HG03064 (cell line): ENCODE data around the gene IDH3G.

ENCODE experiments used
- ATAC-seq: cut with Tn5 transposase; IDR thresholded peaks from one replicate; pipeline ENCODE4 v1.9.1; 2021; ENCODE audit warnings: low read depth; ENCODE audit not compliant: unreplicated experiment

The IDH3G gene

GRCh38 chrX:153816831-153817690 is 22.9 kb upstream of the IDH3G start:
- no peak for ATAC-seq

GRCh38 chrX:153814591-153815315 is 20.6 kb upstream of the IDH3G start:
- ATAC-seq, result no peak

- ATAC-seq, result no peak
These were observed 19.0 kb upstream of the IDH3G start for GRCh38 chrX:153813161-153813560.

- ATAC-seq, result no peak
These were observed 18.0 kb upstream of the IDH3G start for GRCh38 chrX:153812220-153812619.

- no peak for ATAC-seq
These were observed 13.8 kb upstream of the IDH3G start for GRCh38 chrX:153807976-153808375.

DNA sequence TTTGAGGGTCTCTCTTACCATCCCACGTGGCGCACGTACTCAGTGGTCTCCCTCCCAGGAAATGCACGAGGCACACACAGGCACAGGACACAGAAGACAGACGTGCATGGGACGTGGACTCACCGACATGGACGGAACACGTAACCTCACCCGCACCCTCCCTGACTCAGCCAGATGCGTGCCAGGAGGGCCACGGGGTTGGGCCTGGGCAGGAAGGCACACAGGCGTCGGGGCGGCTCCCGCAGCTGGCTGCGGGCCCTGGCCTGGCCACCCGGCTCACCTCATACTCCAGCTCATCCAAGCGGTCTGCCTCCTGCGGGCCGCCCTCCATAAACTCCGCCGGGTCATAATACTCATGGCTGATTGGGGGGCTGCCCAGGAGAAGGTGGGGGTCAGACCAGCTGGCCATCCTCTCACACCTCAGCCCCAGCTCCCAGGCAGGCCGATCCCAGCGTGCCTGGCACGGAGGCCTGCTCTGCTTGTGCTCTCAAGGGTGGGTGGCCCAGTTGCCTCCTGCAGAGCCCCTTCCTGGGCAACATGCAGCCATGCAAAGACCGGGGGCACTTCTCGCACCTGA is 12.9 kb upstream of the IDH3G start:
- ATAC-seq, result no peak

DNA sequence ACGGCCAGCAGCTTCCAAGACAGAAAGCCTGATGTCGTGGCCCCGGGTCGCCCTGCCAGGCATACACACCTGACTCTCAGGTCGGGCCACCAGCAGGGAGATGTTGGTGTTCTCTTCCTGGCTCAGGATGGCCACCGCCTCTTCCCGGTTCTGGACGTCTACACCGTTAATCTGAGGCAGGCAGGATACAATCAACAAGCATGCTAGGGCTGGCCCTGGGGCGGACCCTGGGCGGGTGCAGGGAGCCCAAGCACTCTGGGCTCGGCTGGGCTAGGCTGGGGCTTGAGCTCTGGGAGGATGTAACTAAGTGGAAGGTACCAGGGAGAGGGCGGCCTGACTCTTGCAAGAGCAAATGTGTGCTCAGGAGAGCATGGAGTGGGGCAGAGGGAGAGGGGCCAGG is 11.3 kb upstream of the IDH3G start:
- no peak for ATAC-seq

DNA sequence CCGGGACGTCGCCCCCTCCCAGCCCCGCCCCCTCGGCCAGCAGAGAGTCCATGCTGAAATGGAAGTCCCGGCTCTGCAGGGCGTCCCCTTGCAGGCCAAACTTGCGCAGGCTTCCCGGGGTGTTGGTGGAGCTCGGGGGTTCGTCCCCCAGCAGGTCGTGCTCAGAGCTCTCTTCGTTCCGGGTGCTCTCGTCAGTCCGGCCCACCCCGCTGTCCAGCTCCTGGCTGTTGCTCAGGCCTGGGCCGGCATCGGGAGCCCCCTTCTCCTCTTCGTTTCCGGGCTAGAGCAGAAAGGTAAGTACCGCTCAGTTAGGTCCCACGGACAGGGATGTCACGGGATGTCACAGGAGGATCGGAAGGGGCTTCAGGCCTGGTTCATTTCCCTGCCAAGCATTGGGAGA is 10.4 kb upstream of the IDH3G start:
- no peak for ATAC-seq

- no peak for ATAC-seq
These were observed 10.0 kb upstream of the IDH3G start for GRCh38 chrX:153804100-153804595.

DNA sequence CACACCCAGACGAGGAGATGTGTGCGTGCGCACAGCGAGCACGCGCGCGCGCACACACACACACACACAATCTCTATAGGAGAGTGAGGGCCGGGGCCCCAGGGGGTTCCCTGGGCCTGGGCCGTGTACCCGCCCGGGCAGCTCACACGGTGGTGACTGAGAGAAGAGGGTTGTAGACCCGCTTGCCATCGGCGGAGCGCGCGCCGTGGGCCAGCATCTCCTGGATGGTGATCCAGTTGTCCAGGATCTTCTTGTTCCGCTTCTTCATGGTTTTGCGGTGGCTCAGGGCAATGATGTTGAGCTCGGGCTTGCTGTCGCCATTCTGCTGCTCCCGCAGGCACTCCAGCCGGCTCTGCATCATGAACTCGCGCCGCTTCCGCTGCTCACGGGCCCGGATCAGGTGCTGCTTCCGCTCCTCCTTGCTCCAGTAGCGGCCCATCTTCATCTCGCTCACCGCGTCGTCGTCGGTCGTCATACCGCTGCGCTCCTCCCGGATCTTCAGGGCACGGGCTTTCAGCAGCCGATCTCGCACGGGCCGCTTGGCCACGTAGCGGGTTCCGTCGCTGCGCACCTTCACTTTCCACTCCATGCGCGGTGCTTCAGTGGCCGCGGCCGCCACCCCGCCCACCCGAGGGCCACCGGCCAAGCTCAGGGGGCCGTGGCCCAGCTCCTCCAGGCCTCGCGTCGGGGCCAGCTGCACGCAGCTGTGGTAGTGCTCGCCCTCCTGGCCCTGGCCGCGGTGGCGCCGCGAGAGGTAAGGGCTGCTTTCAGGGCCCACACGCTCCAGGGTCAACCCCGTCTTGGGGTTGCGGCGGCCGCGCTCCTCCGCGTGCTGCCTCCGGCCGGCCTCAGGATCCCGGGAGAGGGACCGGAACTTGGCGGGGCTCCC is 9.3 kb upstream of the IDH3G start:
- no peak for ATAC-seq

DNA sequence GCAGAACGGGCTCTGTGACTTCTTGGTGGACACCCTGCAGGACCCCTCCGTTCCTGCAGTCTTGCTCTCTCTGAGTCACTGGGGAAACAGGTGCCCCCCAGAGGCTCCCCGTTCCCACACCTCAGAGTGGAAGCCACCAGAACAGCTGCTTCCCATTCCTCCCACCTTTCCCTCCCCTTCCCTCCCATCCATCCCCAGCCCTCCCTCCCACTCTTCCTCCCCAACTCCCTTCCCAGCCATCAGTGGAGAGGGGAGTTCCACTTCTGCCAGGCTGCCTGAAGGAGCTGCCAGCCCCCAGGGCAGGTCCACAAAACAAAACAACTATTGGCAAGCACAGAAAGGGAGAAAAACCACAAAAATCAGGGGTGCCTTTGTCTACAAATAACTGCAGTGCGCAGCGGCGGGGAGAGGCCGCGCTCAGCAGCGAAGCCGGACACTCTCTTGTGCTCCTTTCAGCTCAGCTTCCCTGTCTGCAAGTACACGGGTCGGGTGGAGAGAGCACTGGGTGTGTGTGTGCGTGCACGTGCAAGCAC is 8.4 kb upstream of the IDH3G start:
- ATAC-seq, result no peak

DNA sequence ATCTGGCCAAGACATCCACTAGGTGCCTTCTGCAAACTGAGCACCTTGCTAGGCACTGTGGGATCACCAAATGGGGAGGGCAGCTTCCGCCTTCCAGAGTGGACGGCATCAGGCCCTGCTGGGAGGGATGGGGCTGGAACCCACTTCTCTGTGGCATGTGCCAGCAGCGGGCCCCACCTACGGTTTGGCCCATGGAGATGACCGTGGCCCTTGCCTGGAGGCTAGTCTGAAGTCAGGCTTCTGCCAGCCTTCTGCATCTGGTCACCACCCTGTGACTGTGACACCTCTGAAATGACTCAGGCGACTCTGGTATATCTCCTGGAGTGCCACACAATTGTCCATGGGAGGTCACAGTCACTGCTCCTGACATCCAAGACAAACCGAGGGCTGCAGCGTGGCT is 7.5 kb upstream of the IDH3G start:
- ATAC-seq, result no peak

DNA sequence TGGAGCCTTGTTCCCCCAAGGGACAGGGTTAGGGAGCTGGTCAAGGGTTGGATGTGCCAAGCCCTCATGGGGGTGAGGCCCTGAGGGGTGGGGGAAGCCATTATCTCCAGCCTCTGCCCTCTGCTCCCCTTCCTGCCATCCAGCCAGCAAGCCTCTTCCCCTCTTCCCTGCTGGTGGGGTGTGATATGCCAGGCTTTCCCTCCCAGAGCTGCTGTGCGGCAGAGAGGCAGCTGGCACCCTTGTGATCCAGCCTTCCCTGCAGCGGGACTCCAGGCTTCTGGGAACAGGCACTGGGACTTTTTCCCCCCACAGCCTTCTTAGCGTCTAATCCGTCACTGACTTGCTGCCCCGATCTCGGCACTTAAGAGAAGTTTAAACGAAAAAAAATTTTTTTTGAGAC is 6.6 kb upstream of the IDH3G start:
- no peak for ATAC-seq

- no peak for ATAC-seq
These were observed 6.1 kb upstream of the IDH3G start for GRCh38 chrX:153800177-153800722.

GRCh38 chrX:153799326-153799725 is 5.2 kb upstream of the IDH3G start:
- no peak for ATAC-seq

- no peak for ATAC-seq
These were observed 3.3 kb upstream of the IDH3G start for GRCh38 chrX:153797415-153798015.

GRCh38 chrX:153794897-153795816 is 982 bp upstream of the IDH3G start:
- no peak for ATAC-seq

DNA sequence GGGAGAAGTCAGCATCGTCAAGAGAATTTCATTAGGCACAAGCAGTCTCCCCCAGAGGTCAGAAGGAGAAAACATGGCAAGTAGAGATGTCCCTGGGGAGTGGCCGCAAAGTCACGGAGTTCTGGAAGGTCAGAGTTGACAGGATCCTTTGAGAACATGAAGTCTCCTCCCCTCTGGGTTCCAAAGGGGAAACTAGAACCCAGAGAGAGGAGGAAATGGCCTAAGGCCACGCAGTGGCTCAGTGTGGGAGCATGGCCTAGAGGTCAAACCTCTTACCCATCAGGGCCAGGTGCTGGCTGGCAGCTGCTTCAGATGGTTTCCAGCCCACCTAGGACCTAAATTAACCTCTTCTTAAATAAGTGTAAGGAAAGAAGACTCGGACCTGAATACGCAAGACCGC is 884 bp downstream of the IDH3G start:
- no peak for ATAC-seq
